ENCODE results near the gene TXLNB.
"Not testable (repeated sequence)": the region's sequence is repeated elsewhere in the genome, so short reads cannot be mapped to it uniquely, and the experiment has no call there.

Gene TXLNB

DNA sequence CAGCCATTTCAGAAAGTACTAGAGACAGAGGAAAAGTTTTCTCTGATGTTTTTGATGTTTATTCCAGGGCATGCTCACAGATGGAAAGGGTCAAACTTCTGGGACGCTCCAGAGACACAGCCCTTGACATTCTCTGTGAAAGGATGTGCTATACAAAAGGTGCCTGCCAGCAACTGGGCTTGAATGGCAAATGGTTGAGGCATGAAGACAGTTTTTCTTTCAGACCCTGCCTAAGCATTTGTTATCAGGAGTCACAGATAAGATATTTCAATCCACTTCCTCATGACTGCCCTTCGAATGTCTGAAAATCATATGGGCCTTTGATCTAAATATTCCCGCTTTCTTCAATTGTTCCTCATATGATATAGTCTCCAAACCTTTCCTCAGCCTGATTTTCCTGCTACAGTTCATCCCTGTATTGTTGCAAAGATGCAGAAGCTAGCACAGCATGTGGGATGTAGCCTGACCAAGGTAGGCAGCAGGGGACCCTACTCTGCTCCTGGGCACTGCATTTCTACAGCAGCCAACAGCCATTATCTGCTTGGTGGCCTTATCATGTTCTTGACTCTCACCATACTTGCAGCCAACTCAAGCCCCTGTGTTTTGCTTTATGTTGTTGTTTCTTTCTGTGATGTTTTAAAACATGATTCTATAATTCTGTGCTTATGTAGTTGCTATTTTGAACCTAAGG lies 14.6 kb upstream of the TXLNB start:
- TF ChIP-seq, protein P1, sequence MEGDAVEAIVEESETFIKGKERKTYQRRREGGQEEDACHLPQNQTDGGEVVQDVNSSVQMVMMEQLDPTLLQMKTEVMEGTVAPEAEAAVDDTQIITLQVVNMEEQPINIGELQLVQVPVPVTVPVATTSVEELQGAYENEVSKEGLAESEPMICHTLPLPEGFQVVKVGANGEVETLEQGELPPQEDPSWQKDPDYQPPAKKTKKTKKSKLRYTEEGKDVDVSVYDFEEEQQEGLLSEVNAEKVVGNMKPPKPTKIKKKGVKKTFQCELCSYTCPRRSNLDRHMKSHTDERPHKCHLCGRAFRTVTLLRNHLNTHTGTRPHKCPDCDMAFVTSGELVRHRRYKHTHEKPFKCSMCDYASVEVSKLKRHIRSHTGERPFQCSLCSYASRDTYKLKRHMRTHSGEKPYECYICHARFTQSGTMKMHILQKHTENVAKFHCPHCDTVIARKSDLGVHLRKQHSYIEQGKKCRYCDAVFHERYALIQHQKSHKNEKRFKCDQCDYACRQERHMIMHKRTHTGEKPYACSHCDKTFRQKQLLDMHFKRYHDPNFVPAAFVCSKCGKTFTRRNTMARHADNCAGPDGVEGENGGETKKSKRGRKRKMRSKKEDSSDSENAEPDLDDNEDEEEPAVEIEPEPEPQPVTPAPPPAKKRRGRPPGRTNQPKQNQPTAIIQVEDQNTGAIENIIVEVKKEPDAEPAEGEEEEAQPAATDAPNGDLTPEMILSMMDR (conservative IDR thresholded peaks at IDR 0.05; ENCODE audit: low read depth), result no peak
- POLR2A ChIA-PET (ENCODE audit: low non-redundant PET), result no interaction called here
- DNase-seq (ENCODE audit: low spot score), result no peak
- CTCF ChIA-PET, result no interaction called here
- H3K27ac ChIP-seq, result no peak overlapping the region

DNA sequence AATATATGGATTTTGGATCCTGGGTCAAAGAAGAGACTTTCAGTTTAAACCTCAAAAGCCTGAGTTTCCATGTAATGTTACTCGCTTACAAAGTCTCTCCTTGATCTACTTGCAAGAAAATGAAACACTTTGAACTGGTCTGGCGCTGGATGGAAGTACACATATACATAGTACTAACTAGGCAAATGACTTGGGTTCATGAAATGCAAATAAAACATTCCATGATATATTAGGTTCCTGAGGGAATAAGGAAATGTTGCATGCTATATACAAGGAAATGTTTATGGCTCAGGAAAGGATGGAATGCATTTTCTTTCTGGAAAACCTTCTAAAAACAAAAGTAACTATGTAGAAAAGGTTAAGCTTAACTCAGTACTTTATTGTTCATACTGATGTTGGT lies 11.4 kb upstream of the TXLNB start:
- ChIA-PET POLR2A (ENCODE audit: low non-redundant PET) (no interaction called here), CTCF (no interaction called here)
- TF ChIP-seq, protein P1 (conservative IDR thresholded peaks at IDR 0.05; ENCODE audit: low read depth), result no peak
- no peak for DNase-seq (ENCODE audit: low spot score)
- no peak overlapping the region for H3K27ac ChIP-seq

DNA sequence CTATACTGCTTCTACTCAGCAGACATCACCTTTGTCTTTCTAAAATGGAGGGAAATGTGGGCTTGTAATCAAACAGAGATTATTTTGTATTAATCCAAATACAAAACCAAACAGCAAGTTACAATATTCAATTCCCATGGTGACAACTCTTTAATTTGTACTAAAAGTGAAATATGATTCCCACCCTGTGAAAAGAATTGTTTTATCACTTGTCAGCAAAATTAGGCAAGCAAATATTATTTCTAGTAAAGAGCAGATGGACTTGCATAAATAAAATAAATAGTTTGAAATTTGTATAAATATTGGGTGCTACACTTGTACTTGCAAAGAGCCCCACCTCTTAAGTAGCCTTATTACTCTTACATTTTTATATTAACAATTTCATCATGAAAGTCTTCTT lies 6.1 kb upstream of the TXLNB start:
- no peak overlapping the region for H3K27ac ChIP-seq
- DNase-seq (ENCODE audit: low spot score), result no peak
- ChIA-PET CTCF (no interaction called here), POLR2A (ENCODE audit: low non-redundant PET) (no interaction called here)
- TF ChIP-seq, protein P1 (conservative IDR thresholded peaks at IDR 0.05; ENCODE audit: low read depth), result no peak

DNA sequence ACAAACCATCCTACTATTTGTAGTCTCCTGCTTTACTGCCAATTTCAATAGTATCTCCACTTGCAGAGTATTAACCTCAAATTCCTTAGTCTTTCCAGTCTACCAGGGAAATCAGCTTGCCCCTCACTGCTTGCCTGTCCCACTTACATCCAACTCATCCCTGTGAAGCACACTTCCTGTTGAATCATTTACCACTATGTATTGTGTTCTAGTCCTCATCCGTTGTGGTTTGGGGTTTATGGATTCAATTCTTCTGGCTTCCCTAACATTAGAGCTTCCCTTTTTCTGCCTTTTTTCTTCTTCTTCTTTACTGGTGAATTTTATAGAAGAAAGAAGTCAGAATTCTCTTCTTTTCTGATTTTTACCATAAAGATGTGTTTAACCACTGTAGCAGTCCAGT lies 5.1 kb upstream of the TXLNB start:
- ChIA-PET CTCF (interaction anchor here (0.8 kb wide), 1 partner anchor 718 kb away, joined by 3 read pairs; no protein-coding TSS in a partner anchor), POLR2A (ENCODE audit: low non-redundant PET) (no interaction called here)
- TF ChIP-seq, protein P1 (conservative IDR thresholded peaks at IDR 0.05; ENCODE audit: low read depth), result no peak
- no peak overlapping the region for H3K27ac ChIP-seq
- no peak for DNase-seq (ENCODE audit: low spot score)

DNA sequence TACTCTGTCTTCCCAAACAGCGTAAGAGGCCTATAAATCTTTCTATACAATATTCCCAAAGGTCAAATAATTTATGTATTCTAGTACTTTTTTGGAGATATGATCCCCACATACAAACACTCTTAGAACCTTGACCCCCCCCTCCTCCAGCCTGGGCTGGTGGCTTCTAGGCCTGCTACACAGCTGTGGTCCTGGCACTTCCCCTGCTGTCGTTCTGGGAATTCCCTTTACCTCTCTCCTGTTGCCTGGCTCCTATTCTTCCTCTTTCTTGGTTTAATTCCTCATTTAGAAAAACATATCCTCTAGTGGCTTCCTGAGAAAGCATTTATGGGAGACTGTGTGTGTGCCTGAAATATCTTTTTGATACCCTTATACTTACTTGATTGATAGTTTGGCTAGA lies 4.1 kb upstream of the TXLNB start:
- no peak overlapping the region for H3K27ac ChIP-seq
- TF ChIP-seq, protein P1 (conservative IDR thresholded peaks at IDR 0.05; ENCODE audit: low read depth), result no peak
- no peak for DNase-seq (ENCODE audit: low spot score)
- ChIA-PET CTCF (no interaction called here), POLR2A (ENCODE audit: low non-redundant PET) (no interaction called here)

DNA sequence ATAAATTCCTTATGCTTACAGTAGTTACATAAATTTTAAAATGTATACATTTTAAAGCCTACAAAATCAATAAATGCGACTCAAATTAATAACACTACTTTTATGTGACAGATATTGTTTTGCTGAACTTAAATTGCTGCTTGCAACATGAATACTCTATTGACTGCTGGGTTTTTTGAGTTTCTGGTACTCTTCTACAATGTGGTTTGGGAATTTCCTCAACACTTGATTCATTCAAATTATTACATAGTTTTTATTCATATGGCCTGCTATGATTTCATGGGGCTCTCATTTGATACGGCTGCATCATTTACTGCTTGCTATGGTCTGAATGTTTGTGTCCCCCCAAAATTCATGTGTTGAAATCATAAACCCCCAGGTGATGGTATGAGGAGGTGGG lies 2.3 kb upstream of the TXLNB start:
- CTCF ChIA-PET, result no interaction called here
- no peak for DNase-seq (ENCODE audit: low spot score)
- POLR2A ChIA-PET (ENCODE audit: low non-redundant PET), result no interaction called here
- TF ChIP-seq, protein P1 (conservative IDR thresholded peaks at IDR 0.05; ENCODE audit: low read depth), result no peak
- no peak overlapping the region for H3K27ac ChIP-seq

DNA sequence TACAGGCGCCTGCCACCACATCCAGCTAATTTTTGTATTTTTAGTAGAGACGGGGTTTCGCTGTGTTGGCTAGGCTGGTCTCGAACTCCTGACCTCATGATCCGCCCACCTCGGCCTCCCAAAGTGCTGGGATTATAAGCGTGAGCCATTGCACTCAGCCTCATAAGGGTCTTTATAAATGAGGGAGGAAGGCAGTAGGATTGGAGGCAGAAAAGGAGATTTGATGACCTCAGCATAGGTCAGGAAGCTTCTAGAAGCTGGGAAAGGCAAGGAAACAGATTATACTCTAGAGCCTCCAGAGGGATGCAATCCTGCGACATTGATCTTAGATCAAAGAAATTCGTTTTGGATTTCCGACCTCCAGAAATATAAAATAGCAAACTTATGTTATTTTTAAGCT lies 1.4 kb upstream of the TXLNB start:
- POLR2A ChIA-PET (ENCODE audit: low non-redundant PET); DNase-seq (ENCODE audit: low spot score); H3K27ac ChIP-seq: not testable (repeated sequence)
- CTCF ChIA-PET, result interaction anchor here (0.6 kb wide), 1 partner anchor 9 kb away, joined by 4 read pairs; no protein-coding TSS in a partner anchor

Data from RWPE1 (cell line).